Effector CD8-positive, alpha-beta T cell (primary cell): ENCODE data around the gene SF3B4.
A peak's percentile ranks its signal among the peaks of the same experiment; 100 is the strongest.
"Not testable (repeated sequence)": the region's sequence is repeated elsewhere in the genome, so short reads cannot be mapped to it uniquely, and the experiment has no call there.

ENCODE experiments used
- DNase-seq: peaks from one replicate; lab custom pipeline; 2025; lab: John Stamatoyannopoulos, UW

SF3B4 gene

DNA sequence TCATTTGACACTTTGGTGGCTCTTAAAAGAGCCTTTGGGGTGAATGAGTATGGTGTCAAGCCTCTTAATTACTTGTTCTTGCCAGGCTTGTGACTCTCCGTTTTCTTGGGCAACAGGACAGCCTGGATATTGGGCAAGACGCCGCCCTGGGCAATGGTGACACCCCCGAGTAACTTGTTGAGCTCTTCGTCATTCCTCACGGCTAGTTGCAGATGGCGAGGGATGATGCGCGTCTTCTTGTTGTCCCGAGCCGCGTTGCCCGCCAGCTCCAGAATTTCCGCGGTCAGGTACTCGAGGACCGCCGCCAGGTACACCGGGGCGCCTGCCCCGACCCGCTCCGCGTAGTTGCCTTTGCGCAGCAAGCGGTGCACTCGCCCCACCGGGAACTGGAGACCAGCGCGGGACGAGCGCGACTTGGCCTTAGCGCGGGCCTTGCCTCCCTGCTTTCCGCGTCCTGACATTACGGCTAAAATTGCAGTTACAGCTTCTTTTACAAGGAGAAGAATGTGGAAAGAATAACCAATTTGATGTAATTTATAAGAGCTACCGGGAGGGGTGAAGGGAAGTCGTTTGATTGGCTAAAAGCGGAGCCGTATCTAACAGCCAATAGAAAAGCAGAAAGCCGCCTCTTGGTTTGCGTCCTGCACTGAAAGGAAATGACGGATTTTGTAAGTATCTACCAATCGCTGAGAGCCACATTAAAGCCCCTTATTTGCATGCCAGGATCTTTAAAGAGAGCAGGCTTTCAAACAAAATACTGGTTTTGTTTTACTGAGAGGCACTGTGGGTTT lies 40.0 kb downstream of the SF3B4 start:
- peak; percentile 65 for DNase-seq

DNA sequence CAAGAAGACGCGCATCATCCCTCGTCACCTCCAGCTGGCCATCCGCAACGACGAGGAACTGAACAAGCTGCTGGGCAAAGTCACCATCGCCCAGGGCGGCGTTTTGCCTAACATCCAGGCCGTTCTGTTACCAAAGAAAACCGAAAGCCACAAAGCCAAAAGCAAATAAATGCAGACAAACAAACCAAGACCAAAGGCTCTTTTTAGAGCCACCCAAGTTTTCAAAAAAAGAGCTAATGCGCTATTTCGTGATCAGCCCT lies 40.5 kb downstream of the SF3B4 start:
- DNase-seq: not testable (repeated sequence)

DNA sequence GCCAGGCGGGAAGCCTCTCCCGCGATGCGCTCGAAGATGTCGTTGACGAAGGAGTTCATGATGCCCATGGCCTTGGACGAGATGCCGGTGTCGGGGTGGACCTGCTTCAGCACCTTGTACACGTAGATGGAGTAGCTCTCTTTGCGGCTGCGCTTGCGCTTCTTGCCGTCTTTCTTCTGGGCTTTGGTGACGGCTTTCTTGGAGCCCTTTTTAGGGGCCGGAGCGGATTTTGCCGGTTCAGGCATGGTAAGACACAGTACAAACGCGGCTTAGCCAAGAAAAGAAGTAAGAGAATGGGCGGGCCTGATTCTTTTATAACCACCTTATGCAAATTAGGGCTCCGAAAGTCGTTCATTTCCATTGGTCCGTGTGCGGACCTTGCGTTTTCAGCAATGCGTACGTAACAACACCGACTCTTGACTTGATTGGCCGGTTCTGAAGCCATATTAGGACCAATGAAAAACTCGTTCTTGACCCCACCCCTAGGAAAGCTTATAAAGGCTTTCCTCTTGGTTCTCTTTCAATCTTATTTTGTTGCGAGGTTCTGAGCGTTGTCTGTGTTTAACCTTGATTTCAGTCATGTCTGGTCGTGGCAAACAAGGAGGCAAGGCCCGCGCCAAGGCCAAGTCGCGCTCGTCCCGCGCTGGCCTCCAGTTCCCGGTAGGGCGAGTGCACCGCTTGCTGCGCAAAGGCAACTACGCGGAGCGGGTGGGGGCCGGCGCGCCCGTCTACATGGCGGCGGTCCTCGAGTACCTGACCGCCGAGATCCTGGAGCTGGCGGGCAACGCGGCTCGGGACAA lies 41.0 kb downstream of the SF3B4 start:
- peak; percentile 79 for DNase-seq

DNA sequence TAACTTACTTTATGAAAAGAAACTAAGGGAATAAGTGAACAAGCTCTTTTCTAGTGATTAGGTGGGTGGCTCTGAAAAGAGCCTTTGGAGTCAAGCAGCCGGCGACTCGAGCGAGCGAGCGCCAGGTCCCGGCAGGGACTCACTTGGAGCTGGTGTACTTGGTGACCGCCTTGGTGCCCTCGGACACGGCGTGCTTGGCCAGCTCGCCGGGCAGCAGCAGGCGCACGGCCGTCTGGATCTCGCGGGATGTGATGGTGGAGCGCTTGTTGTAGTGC lies 41.5 kb downstream of the SF3B4 start:
- DNase-seq: not testable (repeated sequence)

DNA sequence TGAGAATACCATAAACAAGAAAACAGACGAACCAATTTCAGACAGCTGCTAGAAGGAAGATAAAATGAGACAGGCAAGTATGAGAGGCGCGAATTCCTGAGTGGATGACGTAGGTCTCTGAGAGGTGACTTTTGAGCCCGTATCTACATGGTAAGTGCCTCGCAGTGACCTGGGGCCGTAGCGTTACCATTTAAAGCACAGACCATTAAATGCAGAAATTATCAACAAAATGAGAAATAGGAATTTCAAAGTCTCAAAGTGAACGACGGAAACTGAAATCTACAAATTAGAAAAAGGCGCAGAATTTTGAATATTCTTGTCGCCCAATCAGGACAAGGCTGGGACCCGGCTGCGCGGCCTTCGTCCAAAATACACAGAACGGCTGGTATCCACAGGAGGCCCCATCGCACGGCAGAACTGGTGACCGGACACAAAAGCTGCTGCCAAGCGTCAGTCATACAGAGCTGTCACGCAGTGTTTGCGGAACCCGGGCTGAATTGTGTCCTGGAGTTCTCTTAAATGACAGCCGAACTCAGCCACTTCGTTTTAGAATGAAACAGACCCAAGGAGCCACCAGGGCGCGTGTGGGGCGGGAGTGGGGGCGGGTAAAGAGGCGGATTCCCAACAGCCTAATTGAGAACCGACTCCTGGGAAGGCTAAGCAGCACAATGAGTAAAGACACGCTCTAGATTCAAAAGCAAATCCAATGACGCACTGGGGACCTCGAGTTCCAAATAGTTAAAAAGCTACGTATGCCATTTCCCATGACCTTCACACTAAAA lies 42.1 kb downstream of the SF3B4 start:
- peak; percentile 51 for DNase-seq

DNA sequence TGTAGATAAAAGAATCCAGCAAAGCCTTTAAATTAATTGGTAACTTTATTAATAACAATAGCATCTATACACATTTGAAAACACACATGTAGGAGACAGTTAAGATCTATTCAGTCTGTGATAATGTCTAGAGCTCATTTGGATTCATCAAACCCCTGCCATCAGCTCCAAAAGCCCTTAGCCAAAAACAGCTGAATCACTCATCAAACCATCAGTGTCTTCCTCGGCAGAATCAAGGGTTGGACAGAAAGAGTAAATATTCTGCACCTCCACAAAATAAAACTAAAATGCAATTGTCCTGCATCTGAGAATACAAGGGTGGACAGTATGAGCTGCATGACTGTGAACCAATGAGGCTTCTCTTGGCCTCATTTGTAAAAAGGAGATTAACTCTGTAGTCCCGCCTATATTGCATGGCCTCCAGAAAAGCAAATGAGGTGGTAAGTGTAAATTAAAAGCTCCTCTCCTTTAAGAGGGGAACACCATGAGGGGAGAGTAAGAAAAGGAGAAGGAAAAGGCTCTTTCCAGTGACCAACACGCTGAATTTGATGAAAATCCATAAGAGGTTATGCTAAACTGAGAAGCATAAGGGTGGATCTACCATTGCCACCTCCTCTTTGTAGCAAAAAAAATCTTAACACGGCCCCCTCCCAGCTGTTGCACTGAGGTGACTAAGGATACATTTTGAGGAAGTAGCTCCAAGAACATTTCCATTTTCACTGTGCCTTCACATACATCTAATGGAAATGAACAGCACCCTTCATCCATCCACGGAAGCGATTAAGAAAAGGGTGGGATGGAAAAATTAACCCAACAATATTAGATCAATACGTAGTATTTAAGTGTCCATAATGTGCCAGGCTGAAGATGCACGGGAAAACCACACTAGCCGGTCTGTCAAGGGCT lies 42.9 kb downstream of the SF3B4 start:
- no peak for DNase-seq

DNA sequence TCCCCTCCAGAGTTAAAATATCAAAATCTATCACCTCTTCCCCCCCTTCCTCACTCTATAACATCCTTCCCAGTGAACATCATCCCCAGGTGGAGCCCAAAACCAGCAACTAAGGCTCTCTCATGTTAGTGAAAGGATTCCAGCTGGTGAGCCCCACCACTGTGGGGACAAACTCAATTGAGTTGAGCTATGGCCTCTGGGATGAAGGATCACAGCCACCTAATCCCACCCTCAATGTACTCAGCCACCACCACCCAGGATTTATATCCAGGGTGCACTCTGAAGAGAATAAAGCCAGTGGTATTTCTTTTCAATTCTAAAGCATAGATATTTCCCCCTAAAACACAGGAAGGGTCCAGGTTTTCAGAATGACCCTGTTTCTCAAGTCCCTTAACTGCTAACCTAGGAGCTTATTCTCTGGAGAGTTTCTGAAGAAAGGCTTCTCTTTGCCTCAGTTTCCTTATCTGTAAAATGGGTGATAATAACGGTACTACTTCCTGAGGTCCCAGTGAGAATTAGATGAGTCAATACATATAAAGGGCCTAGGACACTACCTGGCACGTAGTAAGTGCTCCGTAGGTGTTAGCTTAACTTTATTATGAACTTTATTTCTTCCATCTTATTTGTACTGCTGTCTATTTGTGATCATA lies 43.9 kb downstream of the SF3B4 start:
- DNase-seq: no peak

DNA sequence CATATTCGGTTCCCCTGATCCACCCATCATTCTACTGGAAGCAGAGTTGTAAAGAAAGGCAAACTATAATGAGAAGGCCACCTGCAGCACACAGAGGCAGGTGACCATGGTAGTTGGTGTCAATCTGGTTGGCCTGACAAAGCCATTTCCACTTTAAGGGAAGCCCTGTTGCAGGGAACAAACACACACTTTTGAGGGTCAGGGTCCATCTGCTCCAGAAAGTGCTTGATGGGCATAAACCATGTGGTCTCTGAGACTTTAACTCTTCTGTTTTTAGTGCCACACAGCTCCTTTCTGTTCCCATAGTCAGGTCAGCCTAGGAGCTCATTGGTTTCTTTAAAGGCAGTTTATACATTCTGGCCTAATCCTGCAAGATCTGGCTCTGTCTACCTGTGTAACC lies 45.7 kb downstream of the SF3B4 start:
- no peak for DNase-seq

DNA sequence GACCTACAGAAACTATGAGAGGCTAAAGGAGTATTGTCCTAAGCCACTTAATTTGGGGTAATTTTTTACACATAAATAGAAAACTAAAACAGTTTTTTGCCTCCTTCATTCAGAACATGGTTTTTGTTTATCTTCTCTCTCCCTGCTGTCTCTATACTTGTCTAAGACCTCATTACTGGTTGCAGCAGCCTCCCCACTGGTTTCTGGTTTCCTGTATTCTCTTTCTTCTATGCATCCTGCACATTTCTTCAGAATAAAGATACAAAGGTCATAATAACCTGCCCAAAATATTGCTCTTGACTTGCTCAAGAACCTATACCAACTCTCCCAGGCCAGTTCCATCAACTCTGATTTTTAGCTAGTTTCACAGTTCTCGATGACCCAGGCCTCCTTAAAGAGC lies 48.0 kb downstream of the SF3B4 start:
- no peak for DNase-seq

DNA sequence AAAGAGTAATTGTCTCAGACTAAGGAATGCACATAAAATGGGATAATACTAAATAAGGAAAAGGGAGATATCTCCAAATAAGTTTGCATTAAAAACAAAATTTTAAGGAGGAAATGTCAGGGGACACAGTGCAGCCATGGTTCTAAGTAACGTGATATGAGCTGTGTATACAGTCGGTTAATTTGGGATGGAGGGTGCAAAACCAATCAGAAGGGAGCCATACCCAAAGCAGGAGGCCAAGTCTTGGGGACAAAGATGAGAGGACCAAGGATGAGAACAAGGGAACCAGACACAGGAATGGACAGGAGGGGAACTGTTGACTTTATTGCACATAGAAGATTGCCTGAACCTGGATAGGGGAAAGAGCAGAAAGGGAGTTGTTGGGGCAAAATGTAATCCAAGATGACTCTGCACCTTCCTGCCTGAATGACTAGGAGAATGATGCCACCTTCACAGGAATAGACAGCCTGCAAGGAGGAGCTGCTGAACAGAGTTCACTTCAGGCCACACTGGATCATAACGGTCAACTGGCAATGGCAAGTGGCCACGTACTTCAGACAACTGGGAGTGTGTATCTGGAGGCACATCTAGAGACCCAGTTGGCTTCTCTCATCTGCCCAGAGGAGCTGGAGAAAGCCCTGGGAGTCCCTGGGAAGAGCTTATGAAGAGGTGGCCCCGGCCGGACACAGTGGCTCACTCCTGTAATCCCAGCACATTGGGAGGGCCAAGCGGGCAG lies 50.2 kb downstream of the SF3B4 start:
- no peak for DNase-seq
